Endothelial cell (in vitro differentiated cells): ENCODE data around the gene WNT5B. TPM values are rescaled to one million over a fixed set of nuclear protein-coding genes. Genes with fewer than 3 reads are reported as not detected.

Experiments
- DNase-seq: peaks from one replicate; pipeline ENCODE4 v3.0.0; 2021; ENCODE audit warnings: low spot score
- H3K27ac Mint-ChIP-seq: one replicate; pipeline ENCODE4 v1.8.0; 2021; ENCODE audit warnings: mixed read lengths, inconsistent platforms; ENCODE audit not compliant: unreplicated experiment
- H3K27me3 Mint-ChIP-seq: one replicate; pipeline ENCODE4 v1.8.0; 2021; ENCODE audit warnings: mild to moderate bottlenecking, moderate library complexity, mixed read lengths, inconsistent platforms; ENCODE audit not compliant: unreplicated experiment
- H3K36me3 Mint-ChIP-seq: one replicate; pipeline ENCODE4 v1.8.0; 2021; ENCODE audit warnings: mild to moderate bottlenecking, low read depth, mixed read lengths, inconsistent platforms; ENCODE audit not compliant: unreplicated experiment
- H3K4me1 Mint-ChIP-seq: one replicate; pipeline ENCODE4 v1.8.0; 2021; ENCODE audit warnings: mild to moderate bottlenecking, mixed read lengths, inconsistent platforms; ENCODE audit not compliant: unreplicated experiment
- H3K4me3 Mint-ChIP-seq: one replicate; pipeline ENCODE4 v1.8.0; 2021; ENCODE audit warnings: mild to moderate bottlenecking, mixed read lengths, inconsistent platforms; ENCODE audit not compliant: unreplicated experiment
- H3K9me3 Mint-ChIP-seq: one replicate; pipeline ENCODE4 v1.8.0; 2021; ENCODE audit warnings: mixed read lengths, inconsistent platforms; ENCODE audit not compliant: unreplicated experiment
- CTCF ChIP-seq: fragments of 200-600 bp; sonication (generic); IDR thresholded peaks from one replicate; pipeline ENCODE4 v1.5.0; 2021; ENCODE audit warnings: antibody characterized with exemption; ENCODE audit not compliant: unreplicated experiment
- total RNA-seq: library from RNA; stranded (reverse); fragmentation: NEBNext Ultra II Directional; extraction: Animal tissue kit (Norgen Biotek cat#: 25700); gene quantifications from one replicate; pipeline ENCODE4 v1.2.1, GENCODE V29; 2021; ENCODE audit not compliant: unreplicated experiment

The WNT5B gene
- total RNA-seq, 1 donor from 2014 or later, result 7.5 TPM

- peaks cover 52% of the 10 kb centered on the region for H3K4me1 Mint-ChIP-seq
- H3K27ac Mint-ChIP-seq, result peak overlapping the region; percentile 85
- H3K27me3 Mint-ChIP-seq, result peaks cover 18% of the 10 kb centered on the region
Measured at GRCh38 chr12:1593174-1594005, 35.6 kb upstream of the WNT5B start.

GRCh38 chr12:1594006-1594260 lies 35.1 kb upstream of the WNT5B start:
- Mint-ChIP-seq H3K27me3 (peaks cover 18% of the 10 kb centered on the region), H3K4me1 (peaks cover 46% of the 10 kb centered on the region), H3K4me3 (no peak overlapping the region), H3K9me3 (no peaks in the 10 kb centered on the region), H3K27ac (no peak overlapping the region), H3K36me3 (peaks cover 12% of the 10 kb centered on the region)
- TF ChIP-seq CTCF, result no peak
- DNase-seq, result no peak

More at GRCh38 chr12:1593174-1594005, 35.6 kb upstream of the WNT5B start:
- Mint-ChIP-seq H3K9me3 (no peaks in the 10 kb centered on the region), H3K36me3 (peaks cover 12% of the 10 kb centered on the region), H3K4me3 (peak overlapping the region; percentile 94)
- DNase-seq, result peak; percentile 28
- no peak for TF ChIP-seq CTCF

GRCh38 chr12:1594261-1595025 lies 34.6 kb upstream of the WNT5B start, which contains the start of gene FBXL14:
Gene FBXL14, minus strand, starts transcription at chr12:1594581. Its CDS starts 515 bp downstream, at chr12:1594066.
- peak within 1 kb of the TSS; percentile 96 for H3K27ac Mint-ChIP-seq
- H3K27me3 Mint-ChIP-seq, result peaks cover 18% of the 10 kb centered on the region
- peaks cover 12% of the 10 kb centered on the region for H3K36me3 Mint-ChIP-seq
- peak; percentile 96 for DNase-seq
- TF ChIP-seq CTCF, result no peak
- H3K4me1 Mint-ChIP-seq, result peaks cover 45% of the 10 kb centered on the region
- H3K9me3 Mint-ChIP-seq, result no peaks in the 10 kb centered on the region
- H3K4me3 Mint-ChIP-seq, result peak within 1 kb of the TSS; percentile 95

GRCh38 chr12:1595026-1595561 lies 33.9 kb upstream of the WNT5B start:
- H3K36me3 Mint-ChIP-seq, result peaks cover 12% of the 10 kb centered on the region
- H3K27ac Mint-ChIP-seq, result peak overlapping the region; percentile 96
- no peak for TF ChIP-seq CTCF
- DNase-seq, result no peak
- peak overlapping the region; percentile 95 for H3K4me3 Mint-ChIP-seq
- peaks cover 18% of the 10 kb centered on the region for H3K27me3 Mint-ChIP-seq
- no peaks in the 10 kb centered on the region for H3K9me3 Mint-ChIP-seq
- peaks cover 39% of the 10 kb centered on the region for H3K4me1 Mint-ChIP-seq
